Measurements from ENCODE around the gene CHTF18. TPM values are rescaled to one million over a fixed set of nuclear protein-coding genes. Genes with fewer than 3 reads are reported as not detected.

Gene CHTF18
- total and polyA plus RNA-seq, 2 of the 4 experiments (the other 2 are of a cell fraction): 3.2 to 21.4 TPM

- in situ Hi-C loops (cut with MboI; ENCODE audit: low sequenced_read_pairs): no loop called here
- no peak overlapping the region for H4K5ac ChIP-seq (ENCODE audit: low read depth, low read length)
Observed at GRCh38 chr16:782258-782657, 6.2 kb upstream of the CHTF18 start.

More at GRCh38 chr16:782258-782657, 6.2 kb upstream of the CHTF18 start:
- Histone ChIP-seq H3K27me3 (ENCODE audit: control insufficient read depth, insufficient read depth, low read length) (peaks cover 9% of the 10 kb centered on the region; the same call in 1 of the 2 replicates), H2AFZ (replicated peaks; ENCODE audit: low read length, poor library complexity) (no peak overlapping the region), H3K9me3 (ENCODE audit: control insufficient read depth, insufficient read depth, low read length) (no peaks in the 10 kb centered on the region), H4K91ac (ENCODE audit: insufficient read depth, low read depth, low read length) (no peak overlapping the region), H2BK120ac (ENCODE audit: low read depth, low read length) (no peak overlapping the region), H3K9me1 (ENCODE audit: insufficient read depth, low read length) (no peaks in the 10 kb centered on the region), H2BK20ac (ENCODE audit: low read depth, low read length) (no peak overlapping the region), H2BK15ac (ENCODE audit: low read depth, low read length) (no peak overlapping the region), H3K23ac (ENCODE audit: low read depth, low read length) (no peak overlapping the region), H3K36me3 (ENCODE audit: control insufficient read depth, insufficient read depth, low read length) (peaks cover 10% of the 10 kb centered on the region; the same call in 1 of the 2 replicates), H2BK5ac (ENCODE audit: low read depth, low read length, poor library complexity, severe bottlenecking) (no peak overlapping the region), H3K4me3 (ENCODE audit: insufficient read depth, low read depth, low read length) (no peak overlapping the region), H3K56ac (ENCODE audit: extremely low read depth, insufficient read depth, low read length) (no peak overlapping the region), H3K9ac (ENCODE audit: low read depth, low read length) (no peak overlapping the region), H4K20me1 (ENCODE audit: insufficient read depth, low read length) (peaks cover 13% of the 10 kb centered on the region), H4K8ac (ENCODE audit: low read depth in 2 of 2, low read length in 2 of 2) (no peak overlapping the region), H3K14ac (replicated peaks; ENCODE audit: low read depth, low read length) (no peak overlapping the region), H3K4me2 (ENCODE audit: low read depth, low read length) (no peak overlapping the region), H3K4me1 (ENCODE audit: control insufficient read depth, insufficient read depth, low read length) (peaks cover 7% of the 10 kb centered on the region; the same call in 1 of the 2 replicates), H3K27ac (ENCODE audit: insufficient read depth, low read length) (no peak overlapping the region), H3K79me1 (ENCODE audit: low read depth in 1 of 2, low read length in 2 of 2) (peaks cover 0 to 17% of the 10 kb centered on the region in 2 experiments; a peak in 1 of 4 replicates), H2AK9ac (replicated peaks; ENCODE audit: low read depth, low read length, poor library complexity) (peak overlapping the region; percentile 68), H3K4ac (ENCODE audit: low read depth, low read length) (no peak overlapping the region), H3K18ac (ENCODE audit: low read depth, low read length) (no peak overlapping the region), H2AK5ac (ENCODE audit: low read depth, low read length) (no peak overlapping the region)
- 29% methylated on average over 6 of the region's 6 CpGs; no CpG with 5 or more reads in 1 of the 2 experiments for WGBS, 2 experiments (ENCODE audit: extremely low coverage in 2 of 2, insufficient read length in 1 of 2)
- ChIA-PET CTCF (no interaction called here), POLR2A (ENCODE audit: unreplicated experiment) (no interaction called here)
- no TSS peak for BruUV-seq (replicated peaks)
- intact Hi-C loops (cut with micrococcal nuclease) (no loop called here), dilution Hi-C loops (cut with HindIII; ENCODE audit: low sequenced_read_pairs, unreplicated experiment) (no loop called here)
- ATAC-seq (ENCODE audit: low read depth): no peak
- TF ChIP-seq USF2 (IDR thresholded peaks at IDR 0.05; ENCODE audit: low read depth, low read length) (no peak), RCOR1 (IDR thresholded peaks at IDR 0.05; ENCODE audit: insufficient replicate concordance, low read length) (no peak), CEBPB (IDR thresholded peaks at IDR 0.05; ENCODE audit: low read depth, low read length) (no peak), CTCF (conservative IDR thresholded peaks at IDR 0.05; ENCODE audit: low read depth, low read length) (no peak), RFX5 (IDR thresholded peaks at IDR 0.05; ENCODE audit: low read depth, low read length) (no peak), ELK1 (IDR thresholded peaks at IDR 0.05; ENCODE audit: borderline replicate concordance, low read depth, low read length) (no peak), SMC3 (IDR thresholded peaks at IDR 0.05; ENCODE audit: low read depth, low read length) (no peak), MAZ (IDR thresholded peaks at IDR 0.05; ENCODE audit: borderline replicate concordance, low read depth, low read length) (no peak), NFE2L2 (IDR thresholded peaks at IDR 0.05; ENCODE audit: low read depth, low read length) (no peak), CHD1 (IDR thresholded peaks at IDR 0.05; ENCODE audit: low read depth, low read length) (no peak), MAFK (IDR thresholded peaks at IDR 0.05; ENCODE audit: low read depth, low read length) (no peak), RAD21 (IDR thresholded peaks at IDR 0.05; ENCODE audit: low read length) (no peak), POLR2A (IDR thresholded peaks at IDR 0.05; ENCODE audit: low read depth, low read length) (no peak), MXI1 (IDR thresholded peaks at IDR 0.05; ENCODE audit: borderline replicate concordance, low read depth, low read length) (no peak)
- DNase-seq: no peak
